ENCODE results near the gene FAM180A.

DNA sequence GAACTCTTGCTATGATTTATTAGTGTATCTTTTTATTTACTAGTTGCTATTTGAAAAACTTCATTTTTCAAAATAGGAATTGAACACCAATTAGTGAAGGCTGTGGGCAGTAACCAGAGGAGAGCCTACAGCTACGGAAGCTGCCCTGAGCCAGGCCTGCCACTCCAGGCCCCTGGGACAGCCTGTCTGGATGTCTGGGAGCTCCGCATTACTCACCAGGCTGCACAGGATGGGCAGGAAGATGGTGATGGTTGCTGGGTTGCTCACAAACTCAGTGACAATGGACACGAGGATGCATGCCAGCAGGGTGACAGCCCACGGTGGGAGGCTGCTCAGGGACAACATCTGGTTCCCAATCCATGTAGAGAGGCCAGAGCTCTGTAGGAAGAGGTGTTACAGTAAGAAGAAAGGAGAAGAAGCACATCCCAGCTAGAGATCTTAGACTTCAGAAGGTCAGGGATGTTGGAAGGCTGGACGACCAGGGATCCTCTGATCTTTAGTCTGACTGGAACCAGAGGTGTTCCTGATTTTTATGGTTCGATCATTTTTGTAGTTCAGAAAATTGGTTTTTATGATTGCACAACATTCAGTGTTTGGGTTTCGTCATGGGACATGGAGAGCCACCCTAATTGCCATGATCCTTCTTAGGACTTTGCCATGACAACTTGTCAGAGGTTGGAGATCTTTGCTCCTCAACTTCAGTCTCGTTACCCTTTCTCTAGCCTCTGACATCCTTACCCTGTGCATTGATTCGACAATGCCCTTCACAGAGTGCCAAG is 63.1 kb downstream of the FAM180A start:
- TF ChIP-seq, protein P1, sequence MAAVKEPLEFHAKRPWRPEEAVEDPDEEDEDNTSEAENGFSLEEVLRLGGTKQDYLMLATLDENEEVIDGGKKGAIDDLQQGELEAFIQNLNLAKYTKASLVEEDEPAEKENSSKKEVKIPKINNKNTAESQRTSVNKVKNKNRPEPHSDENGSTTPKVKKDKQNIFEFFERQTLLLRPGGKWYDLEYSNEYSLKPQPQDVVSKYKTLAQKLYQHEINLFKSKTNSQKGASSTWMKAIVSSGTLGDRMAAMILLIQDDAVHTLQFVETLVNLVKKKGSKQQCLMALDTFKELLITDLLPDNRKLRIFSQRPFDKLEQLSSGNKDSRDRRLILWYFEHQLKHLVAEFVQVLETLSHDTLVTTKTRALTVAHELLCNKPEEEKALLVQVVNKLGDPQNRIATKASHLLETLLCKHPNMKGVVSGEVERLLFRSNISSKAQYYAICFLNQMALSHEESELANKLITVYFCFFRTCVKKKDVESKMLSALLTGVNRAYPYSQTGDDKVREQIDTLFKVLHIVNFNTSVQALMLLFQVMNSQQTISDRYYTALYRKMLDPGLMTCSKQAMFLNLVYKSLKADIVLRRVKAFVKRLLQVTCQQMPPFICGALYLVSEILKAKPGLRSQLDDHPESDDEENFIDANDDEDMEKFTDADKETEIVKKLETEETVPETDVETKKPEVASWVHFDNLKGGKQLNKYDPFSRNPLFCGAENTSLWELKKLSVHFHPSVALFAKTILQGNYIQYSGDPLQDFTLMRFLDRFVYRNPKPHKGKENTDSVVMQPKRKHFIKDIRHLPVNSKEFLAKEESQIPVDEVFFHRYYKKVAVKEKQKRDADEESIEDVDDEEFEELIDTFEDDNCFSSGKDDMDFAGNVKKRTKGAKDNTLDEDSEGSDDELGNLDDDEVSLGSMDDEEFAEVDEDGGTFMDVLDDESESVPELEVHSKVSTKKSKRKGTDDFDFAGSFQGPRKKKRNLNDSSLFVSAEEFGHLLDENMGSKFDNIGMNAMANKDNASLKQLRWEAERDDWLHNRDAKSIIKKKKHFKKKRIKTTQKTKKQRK (IDR thresholded peaks at IDR 0.05; ENCODE audit: low read depth, low read length) = no peak
- TF ChIP-seq ZNF217 (IDR thresholded peaks at IDR 0.05) = no peak
- TF ChIP-seq IKZF2 (IDR thresholded peaks at IDR 0.05) = no peak
- TF ChIP-seq CEBPB (IDR thresholded peaks at IDR 0.05; ENCODE audit: borderline replicate concordance in 1 of 2, low read depth in 2 of 2, low read length in 2 of 2) = no peak
- no peak for TF ChIP-seq ASH2L (IDR thresholded peaks at IDR 0.05; ENCODE audit: borderline replicate concordance, low read depth)
- TF ChIP-seq POLR2AphosphoS5 (IDR thresholded peaks at IDR 0.05; ENCODE audit: low read length) = no peak
- TF ChIP-seq NR2C2 (IDR thresholded peaks at IDR 0.05; ENCODE audit: borderline replicate concordance, control insufficient read depth, insufficient read length, low read depth) = no peak

Measured in GM12878 (cell line).